ENCODE data around the gene STRN4.
A peak's percentile ranks its signal among the peaks of the same experiment; 100 is the strongest.
"Not testable (repeated sequence)": the region's sequence is repeated elsewhere in the genome, so short reads cannot be mapped to it uniquely, and the experiment has no call there.

STRN4 gene

DNA sequence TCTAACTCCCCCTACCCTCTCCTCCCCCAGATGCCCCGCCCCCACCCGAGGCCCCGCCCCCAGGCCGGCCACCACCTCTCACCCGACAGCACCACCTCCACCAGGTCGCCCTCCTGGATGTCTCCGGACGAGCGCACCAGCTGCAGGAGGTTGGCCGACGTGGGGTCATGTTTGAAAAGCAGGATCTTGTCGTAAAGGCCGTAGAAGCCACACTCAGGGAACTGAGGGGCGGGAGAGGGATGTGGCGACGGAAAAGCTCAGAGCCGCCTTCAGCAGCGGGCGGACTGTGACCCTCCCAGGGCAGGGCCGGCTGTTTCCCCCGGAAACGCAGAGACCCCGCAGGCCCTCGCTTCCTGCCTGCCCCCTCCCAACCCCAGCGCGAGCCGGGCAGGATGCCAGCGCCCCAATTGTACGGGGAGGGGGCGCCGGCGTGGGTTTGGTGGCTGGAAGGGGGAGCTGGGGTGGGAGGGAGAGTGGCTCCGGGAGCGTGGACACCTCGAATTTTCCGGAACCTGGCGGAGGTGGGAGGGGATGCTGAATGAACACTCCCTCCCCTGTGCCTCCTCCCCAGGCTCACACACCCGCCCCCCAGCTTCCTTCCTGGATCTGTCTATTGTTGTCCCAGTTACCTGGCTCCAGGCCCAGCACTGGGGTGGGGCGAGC lies 32.3 kb downstream of the STRN4 start:
- H3F3A ChIP-seq (ENCODE audit: insufficient read depth): peaks cover 32% of the 10 kb centered on the region
- TF ChIP-seq EZH2phosphoT487 (conservative IDR thresholded peaks at IDR 0.05; ENCODE audit: low read length): no peak
- TF ChIP-seq, protein P1, sequence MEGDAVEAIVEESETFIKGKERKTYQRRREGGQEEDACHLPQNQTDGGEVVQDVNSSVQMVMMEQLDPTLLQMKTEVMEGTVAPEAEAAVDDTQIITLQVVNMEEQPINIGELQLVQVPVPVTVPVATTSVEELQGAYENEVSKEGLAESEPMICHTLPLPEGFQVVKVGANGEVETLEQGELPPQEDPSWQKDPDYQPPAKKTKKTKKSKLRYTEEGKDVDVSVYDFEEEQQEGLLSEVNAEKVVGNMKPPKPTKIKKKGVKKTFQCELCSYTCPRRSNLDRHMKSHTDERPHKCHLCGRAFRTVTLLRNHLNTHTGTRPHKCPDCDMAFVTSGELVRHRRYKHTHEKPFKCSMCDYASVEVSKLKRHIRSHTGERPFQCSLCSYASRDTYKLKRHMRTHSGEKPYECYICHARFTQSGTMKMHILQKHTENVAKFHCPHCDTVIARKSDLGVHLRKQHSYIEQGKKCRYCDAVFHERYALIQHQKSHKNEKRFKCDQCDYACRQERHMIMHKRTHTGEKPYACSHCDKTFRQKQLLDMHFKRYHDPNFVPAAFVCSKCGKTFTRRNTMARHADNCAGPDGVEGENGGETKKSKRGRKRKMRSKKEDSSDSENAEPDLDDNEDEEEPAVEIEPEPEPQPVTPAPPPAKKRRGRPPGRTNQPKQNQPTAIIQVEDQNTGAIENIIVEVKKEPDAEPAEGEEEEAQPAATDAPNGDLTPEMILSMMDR (IDR thresholded peaks at IDR 0.05; ENCODE audit: insufficient read depth, low read length, poor library complexity, severe bottlenecking): no peak
- H3K36me3 ChIP-seq (ENCODE audit: low read length): no peaks in the 10 kb centered on the region
- no peaks in the 10 kb centered on the region for H3K9me3 ChIP-seq (ENCODE audit: insufficient read depth, low read length)
- peaks cover 21% of the 10 kb centered on the region for H3K79me2 ChIP-seq (ENCODE audit: insufficient read depth, low read length)
- peak overlapping the region; percentile 82 for H3K27ac ChIP-seq (ENCODE audit: low read depth, low read length)
- H3K4me3 ChIP-seq (ENCODE audit: insufficient read depth, low read length, poor library complexity, severe bottlenecking): peak overlapping the region; percentile 95
- peak overlapping the region; percentile 86 for H3K4me2 ChIP-seq (ENCODE audit: low read depth, low read length, poor library complexity, severe bottlenecking)
- peak overlapping the region; percentile 95 for H3K9ac ChIP-seq (ENCODE audit: low read length)
- no peaks in the 10 kb centered on the region for H3K27me3 ChIP-seq (ENCODE audit: low read length)
- H3K9me2 ChIP-seq (replicated peaks; ENCODE audit: insufficient read depth, low read length): no peaks in the 10 kb centered on the region
- no peaks in the 10 kb centered on the region for H4K20me1 ChIP-seq (ENCODE audit: low read depth, low read length)
- no peak overlapping the region for H2AFZ ChIP-seq (ENCODE audit: low read depth, low read length, severe bottlenecking)

DNA sequence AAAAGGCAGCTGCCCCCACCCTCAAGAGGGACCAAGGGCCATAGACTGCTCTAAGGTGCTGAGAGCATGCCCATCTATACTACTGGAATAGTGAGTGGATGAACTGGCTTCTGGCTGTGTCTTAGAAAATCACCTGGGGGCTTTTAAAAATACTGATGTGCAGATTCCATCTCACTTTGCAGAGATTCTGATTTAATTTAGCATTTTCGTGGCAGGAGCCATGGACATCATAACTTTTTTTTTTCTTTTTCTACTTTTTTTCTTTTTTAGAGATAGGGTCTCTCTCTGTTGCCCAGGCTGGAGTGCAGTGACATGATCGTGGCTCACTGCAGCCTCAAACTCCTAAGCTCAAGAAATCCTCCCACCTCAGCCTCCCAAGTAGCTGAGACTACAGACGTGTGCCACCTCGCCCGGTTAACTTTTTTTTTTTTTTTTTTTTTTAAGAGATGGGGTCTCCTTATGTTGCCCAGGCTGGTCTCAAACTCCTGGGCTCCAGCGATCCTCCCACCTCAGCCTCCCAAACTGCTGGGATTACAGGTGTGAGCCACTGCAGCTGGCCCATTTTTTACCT lies 33.4 kb downstream of the STRN4 start:
- not testable (repeated sequence) for H2AFZ ChIP-seq (ENCODE audit: low read depth, low read length, severe bottlenecking); H3K4me2 ChIP-seq (ENCODE audit: low read depth, low read length, poor library complexity, severe bottlenecking); H3K9ac ChIP-seq (ENCODE audit: low read length); H3K4me3 ChIP-seq (ENCODE audit: insufficient read depth, low read length, poor library complexity, severe bottlenecking); H3K27me3 ChIP-seq (ENCODE audit: low read length); H3K9me2 ChIP-seq (replicated peaks; ENCODE audit: insufficient read depth, low read length); H3K9me3 ChIP-seq (ENCODE audit: insufficient read depth, low read length); H4K20me1 ChIP-seq (ENCODE audit: low read depth, low read length); H3K36me3 ChIP-seq (ENCODE audit: low read length)
- H3K27ac ChIP-seq (ENCODE audit: low read depth, low read length): peak overlapping the region; percentile 82
- H3K79me2 ChIP-seq (ENCODE audit: insufficient read depth, low read length): peaks cover 21% of the 10 kb centered on the region
- peaks cover 21% of the 10 kb centered on the region for H3F3A ChIP-seq (ENCODE audit: insufficient read depth)

DNA sequence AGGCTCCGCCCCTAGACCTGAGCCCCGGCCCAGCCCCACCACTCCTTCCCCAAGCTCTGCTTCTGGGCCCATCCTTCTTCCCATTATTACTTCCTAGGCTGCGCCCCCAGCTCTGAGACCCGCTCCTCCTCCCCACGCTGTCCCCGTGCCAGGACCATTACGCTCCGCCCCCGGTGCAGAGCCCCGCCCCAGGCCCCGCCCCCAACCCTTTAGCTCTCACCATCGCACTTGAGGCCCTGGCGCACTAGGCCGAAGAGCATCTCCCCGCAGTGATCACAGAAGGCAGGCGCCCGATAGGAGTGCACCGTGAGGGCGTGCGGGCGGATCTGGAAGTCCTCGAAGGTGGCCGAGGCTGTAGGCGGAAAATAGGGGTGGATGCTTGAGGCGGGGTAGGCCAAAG lies 35.6 kb downstream of the STRN4 start:
- Histone ChIP-seq H3K9ac (ENCODE audit: low read length) (no peak overlapping the region), H3K79me2 (ENCODE audit: insufficient read depth, low read length) (peaks cover 10% of the 10 kb centered on the region), H3K27ac (ENCODE audit: low read depth, low read length) (no peak overlapping the region), H2AFZ (ENCODE audit: low read depth, low read length, severe bottlenecking) (no peak overlapping the region), H3K9me3 (ENCODE audit: insufficient read depth, low read length) (no peaks in the 10 kb centered on the region), H3F3A (ENCODE audit: insufficient read depth) (peaks cover 21% of the 10 kb centered on the region), H3K4me3 (ENCODE audit: insufficient read depth, low read length, poor library complexity, severe bottlenecking) (no peak overlapping the region), H3K4me2 (ENCODE audit: low read depth, low read length, poor library complexity, severe bottlenecking) (no peak overlapping the region), H3K27me3 (ENCODE audit: low read length) (no peaks in the 10 kb centered on the region), H4K20me1 (ENCODE audit: low read depth, low read length) (no peaks in the 10 kb centered on the region), H3K36me3 (ENCODE audit: low read length) (no peaks in the 10 kb centered on the region), H3K9me2 (replicated peaks; ENCODE audit: insufficient read depth, low read length) (no peaks in the 10 kb centered on the region)
- no peak for TF ChIP-seq EZH2phosphoT487 (conservative IDR thresholded peaks at IDR 0.05; ENCODE audit: low read length)
- TF ChIP-seq, protein P1 (IDR thresholded peaks at IDR 0.05; ENCODE audit: insufficient read depth, low read length, poor library complexity, severe bottlenecking): no peak

DNA sequence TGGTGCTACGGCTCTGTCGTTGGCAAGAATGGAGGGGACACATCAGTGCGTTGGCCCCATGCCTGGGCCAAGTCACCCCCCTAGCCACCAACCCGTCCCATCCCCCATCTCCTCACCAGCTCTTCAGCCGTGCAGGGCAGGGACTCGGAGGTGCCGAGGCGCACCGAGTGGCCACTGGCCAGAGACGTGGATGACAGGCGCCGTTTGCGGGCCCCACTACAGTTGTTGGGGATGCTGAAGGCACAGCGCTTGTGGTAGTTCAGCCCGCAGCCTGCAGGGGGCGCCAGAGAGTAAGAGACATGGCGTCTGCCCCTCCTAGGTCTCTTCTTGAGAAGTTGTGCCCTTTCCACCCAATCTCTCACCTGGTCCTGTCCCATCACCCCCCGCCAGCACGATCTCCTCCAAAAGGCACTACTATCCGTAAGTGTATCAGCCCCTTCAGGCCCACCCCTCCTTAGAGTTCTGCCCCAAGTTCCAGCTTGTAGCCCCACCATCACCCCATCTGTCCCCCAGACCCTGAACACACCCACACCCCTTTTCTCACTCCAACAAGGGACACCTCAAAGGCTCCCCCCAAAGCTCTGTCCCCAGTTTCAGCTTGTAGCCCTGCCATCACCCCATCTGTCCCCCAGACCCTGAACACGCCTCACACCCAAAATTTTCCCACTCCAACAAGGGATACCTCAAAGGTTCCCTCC lies 41.7 kb downstream of the STRN4 start:
- peaks cover 6% of the 10 kb centered on the region; the same call in 1 of the 2 replicates for H3K36me3 ChIP-seq (ENCODE audit: low read length)
- TF ChIP-seq EZH2phosphoT487 (conservative IDR thresholded peaks at IDR 0.05; ENCODE audit: low read length): no peak
- TF ChIP-seq, protein P1 (IDR thresholded peaks at IDR 0.05; ENCODE audit: insufficient read depth, low read length, poor library complexity, severe bottlenecking): peak; percentile 94
- H3K9ac ChIP-seq (ENCODE audit: low read length): no peak overlapping the region

More for the DNA sequence above, 41.7 kb downstream of the STRN4 start:
- 0 out of 2 replicates have a peak, but pooled peaks cover 3% of the 10 kb centered on the region for H3F3A ChIP-seq (ENCODE audit: insufficient read depth)
- H3K9me2 ChIP-seq (replicated peaks; ENCODE audit: insufficient read depth, low read length): no peaks in the 10 kb centered on the region
- H2AFZ ChIP-seq (ENCODE audit: low read depth, low read length, severe bottlenecking): no peak overlapping the region
- H3K4me2 ChIP-seq (ENCODE audit: low read depth, low read length, poor library complexity, severe bottlenecking): no peak overlapping the region
- H3K27ac ChIP-seq (ENCODE audit: low read depth, low read length): no peak overlapping the region
- H4K20me1 ChIP-seq (ENCODE audit: low read depth, low read length): no peaks in the 10 kb centered on the region
- H3K9me3 ChIP-seq (ENCODE audit: insufficient read depth, low read length): no peaks in the 10 kb centered on the region
- H3K79me2 ChIP-seq (ENCODE audit: insufficient read depth, low read length): no peaks in the 10 kb centered on the region
- no peak overlapping the region for H3K4me3 ChIP-seq (ENCODE audit: insufficient read depth, low read length, poor library complexity, severe bottlenecking)
- no peaks in the 10 kb centered on the region for H3K27me3 ChIP-seq (ENCODE audit: low read length)

All from SU-DHL-6 (cell line).